HG02943 (cell line): Measurements from ENCODE around the gene FMNL3.
"Not testable (repeated sequence)": the region's sequence is repeated elsewhere in the genome, so short reads cannot be mapped to it uniquely, and the experiment has no call there.

Experiments used
- ATAC-seq: cut with Tn5 transposase; IDR thresholded peaks from one replicate; pipeline ENCODE4 v1.9.1; 2021; ENCODE audit warnings: mild to moderate bottlenecking, low read depth, moderate library complexity; ENCODE audit not compliant: unreplicated experiment

Gene FMNL3

GRCh38 chr12:49609059-49609874, 97.9 kb downstream of the FMNL3 start:
- ATAC-seq = no peak

- ATAC-seq = not testable (repeated sequence)
These were observed 101.7 kb downstream of the FMNL3 start, which contains the start of gene FAM186B for GRCh38 chr12:49605539-49605938. Gene FAM186B (minus strand): TSS chr12:49605639. CDS start chr12:49605477, 162 bp downstream.

DNA sequence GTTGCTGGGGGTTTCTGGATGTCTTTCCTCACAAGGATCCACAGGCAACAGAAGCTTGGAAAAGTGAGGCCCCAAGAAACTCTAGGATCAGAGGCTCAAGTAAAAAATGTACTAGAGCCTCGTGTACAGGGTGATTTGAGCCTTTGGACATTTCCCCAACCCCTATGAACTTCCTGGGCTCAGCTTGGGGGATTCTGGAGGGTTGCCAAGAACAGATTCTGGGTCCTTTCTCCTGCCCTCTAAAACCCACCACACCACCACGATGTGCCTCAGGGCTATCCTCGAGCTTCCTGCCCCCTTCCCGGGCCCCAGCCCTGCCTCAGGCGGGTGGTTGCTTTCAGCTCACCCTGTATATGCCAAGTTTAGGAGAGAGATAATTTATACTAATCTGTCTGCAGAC, 102.3 kb downstream of the FMNL3 start:
- ATAC-seq = no peak

- ATAC-seq = no peak
These were observed 103.5 kb downstream of the FMNL3 start for GRCh38 chr12:49603721-49604120.

- no peak for ATAC-seq
These were observed 107.2 kb downstream of the FMNL3 start for GRCh38 chr12:49599961-49600360.

DNA sequence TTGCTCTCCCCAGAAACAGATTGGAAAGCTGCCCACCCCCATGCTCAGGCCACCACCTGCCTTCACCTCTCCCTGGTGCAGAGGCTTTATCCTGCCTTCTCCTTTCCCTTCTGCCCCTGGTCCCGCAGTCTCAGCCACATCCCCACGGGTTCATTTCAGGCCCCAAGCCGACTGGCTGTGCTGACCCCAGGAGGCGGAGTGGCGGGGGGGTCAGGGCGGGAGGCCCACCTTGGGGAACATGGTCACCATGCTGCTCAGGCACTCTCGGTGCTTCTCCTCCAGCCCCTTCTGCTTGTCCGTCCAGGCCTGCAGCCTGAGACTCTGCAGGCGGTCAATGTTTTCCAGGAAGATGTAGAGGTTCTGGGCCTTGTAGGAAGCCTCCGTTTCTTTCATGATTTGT, 108.7 kb downstream of the FMNL3 start:
- no peak for ATAC-seq

DNA sequence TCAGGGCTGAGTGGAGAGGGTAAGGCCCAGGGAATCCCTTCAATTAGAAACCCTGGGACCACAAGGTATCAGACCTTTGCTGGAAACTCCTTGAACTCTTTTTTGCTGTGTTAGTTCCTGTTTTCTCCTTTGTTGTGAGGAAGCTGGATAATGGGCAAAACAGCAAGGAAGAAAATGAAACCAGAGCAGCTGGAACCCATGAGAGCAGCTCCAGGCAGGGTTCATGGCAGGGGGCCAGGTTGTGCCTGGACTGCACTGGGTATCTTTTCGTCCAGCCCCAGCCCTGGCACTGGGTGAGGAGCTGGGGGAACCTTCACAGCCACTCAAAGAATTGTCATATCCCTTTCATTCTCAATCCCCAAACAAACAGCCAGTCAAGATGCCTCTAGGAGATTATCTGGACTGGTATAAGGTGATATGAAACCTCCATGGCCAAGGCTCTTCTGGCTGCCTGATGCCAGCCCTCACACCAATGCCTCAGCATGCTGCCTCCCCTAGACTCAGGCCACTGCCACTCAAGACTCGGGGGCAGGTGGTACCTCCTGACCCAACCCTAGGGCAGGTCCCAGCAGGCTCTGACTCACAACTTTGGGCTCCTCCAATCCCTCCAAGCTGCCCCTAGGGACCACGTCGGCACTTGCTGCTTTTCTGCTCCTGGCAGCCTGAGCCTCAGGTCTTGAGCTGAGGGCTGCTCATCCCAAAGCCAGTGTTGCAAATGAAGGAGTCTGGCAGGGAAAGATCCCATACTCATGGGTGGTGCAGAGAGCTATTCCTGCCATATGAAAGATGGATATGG, 118.3 kb downstream of the FMNL3 start:
- no peak for ATAC-seq

- ATAC-seq = no peak
These were observed 118.9 kb downstream of the FMNL3 start for GRCh38 chr12:49588281-49588680.

DNA sequence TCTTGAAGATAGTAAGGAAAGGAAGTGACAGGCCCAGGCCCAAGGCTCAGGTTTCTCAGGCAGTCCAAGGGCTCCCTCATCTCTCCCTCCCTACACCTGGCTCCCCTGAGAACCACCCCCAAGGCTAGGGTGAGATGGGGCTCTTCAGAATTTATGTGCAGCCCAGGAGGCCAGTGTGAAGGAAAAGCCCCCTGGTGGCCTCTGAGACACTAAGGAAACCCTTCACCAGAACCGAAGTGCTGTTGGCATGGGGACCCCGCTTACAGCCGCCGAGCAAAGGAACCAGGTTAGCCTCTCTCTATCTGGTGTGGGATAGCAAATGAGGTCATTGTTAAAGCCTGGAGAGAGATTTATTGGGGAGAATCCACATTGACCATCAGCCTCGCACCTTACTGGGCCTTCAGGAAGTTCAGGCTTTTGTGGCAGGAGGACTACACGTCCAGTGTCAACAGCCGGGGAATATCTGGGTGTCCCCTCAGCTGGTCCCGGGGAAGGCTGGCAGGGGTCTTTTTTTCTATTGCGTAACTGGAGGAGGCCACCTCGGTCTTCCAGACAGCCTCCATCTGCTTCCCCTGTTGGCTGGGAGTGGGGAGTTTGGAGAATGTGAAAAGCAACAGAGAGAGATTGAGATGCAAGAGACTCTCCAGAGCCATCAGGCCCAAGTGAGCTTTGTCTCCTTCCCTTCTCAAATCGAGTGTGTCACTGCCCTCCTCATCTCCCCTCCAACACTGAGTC, 119.9 kb downstream of the FMNL3 start:
- ATAC-seq = no peak
